ENCODE measurements around the gene LCNL1. TPM values are rescaled to one million over a fixed set of nuclear protein-coding genes. Genes with fewer than 3 reads are reported as not detected.

LCNL1 gene
- total and polyA plus RNA-seq, 12 donors: 0.06 to 10.5 (median 0.78) TPM; not detected in 2

DNA sequence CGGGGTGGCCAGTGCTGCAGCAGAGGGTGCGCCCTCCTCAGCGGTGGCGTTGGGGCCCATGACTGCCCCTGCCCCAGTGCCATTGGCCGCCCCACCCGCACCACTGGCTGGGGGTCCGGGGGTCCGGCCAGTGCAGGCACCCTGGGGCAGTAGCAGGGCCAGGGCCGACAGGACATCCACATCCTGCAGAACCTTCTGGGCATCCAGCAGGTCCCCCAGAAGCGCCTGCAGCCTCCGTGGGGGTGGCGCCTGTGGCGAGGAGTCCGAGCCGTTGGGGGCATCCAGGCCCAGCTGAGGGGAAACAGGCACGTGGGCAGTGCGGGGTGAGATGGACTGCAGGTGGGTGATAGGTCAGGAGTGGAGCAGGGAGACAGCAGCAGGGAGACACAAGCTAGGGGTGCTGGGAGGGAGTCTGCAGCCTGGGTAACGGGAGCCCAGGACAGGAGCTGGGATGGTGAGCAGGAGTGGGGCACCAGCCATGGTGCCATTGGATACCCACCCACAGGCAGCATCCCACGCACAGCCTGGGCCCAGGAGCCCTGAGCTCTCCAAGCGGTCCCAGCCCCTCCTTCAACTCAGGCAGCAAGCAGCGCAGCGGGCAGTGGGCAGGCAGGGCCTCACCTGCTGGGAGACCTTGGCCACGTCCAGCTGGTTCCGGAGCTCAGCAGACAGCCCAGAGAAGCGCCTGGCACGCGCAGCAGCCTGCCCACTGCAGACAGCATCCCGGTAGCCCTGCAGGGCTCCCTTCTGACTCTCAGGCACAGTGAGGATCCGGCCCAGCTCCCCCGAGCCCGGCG is 38.2 kb downstream of the LCNL1 start:
- WGBS, 4 donors: 89 to 96% (median 95%) methylated on average over 14 to 32 of the region's 32 CpGs
- Histone ChIP-seq H3K9me3 (replicated peaks in 1 of 3) (no peaks in the 10 kb centered on the region), H3K27ac (no peak overlapping the region), H3K36me3 (replicated peaks in 1 of 2) (peaks cover 0 to 20% of the 10 kb centered on the region in 2 donors), H3K4me1 (replicated peaks in 1 of 2) (no peaks in the 10 kb centered on the region), H3K27me3 (no peaks in the 10 kb centered on the region), H3K4me3 (no peak overlapping the region)
- TF ChIP-seq, protein P1, sequence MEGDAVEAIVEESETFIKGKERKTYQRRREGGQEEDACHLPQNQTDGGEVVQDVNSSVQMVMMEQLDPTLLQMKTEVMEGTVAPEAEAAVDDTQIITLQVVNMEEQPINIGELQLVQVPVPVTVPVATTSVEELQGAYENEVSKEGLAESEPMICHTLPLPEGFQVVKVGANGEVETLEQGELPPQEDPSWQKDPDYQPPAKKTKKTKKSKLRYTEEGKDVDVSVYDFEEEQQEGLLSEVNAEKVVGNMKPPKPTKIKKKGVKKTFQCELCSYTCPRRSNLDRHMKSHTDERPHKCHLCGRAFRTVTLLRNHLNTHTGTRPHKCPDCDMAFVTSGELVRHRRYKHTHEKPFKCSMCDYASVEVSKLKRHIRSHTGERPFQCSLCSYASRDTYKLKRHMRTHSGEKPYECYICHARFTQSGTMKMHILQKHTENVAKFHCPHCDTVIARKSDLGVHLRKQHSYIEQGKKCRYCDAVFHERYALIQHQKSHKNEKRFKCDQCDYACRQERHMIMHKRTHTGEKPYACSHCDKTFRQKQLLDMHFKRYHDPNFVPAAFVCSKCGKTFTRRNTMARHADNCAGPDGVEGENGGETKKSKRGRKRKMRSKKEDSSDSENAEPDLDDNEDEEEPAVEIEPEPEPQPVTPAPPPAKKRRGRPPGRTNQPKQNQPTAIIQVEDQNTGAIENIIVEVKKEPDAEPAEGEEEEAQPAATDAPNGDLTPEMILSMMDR (IDR thresholded peaks at IDR 0.05): no peak
- TF ChIP-seq POLR2A (IDR thresholded peaks at IDR 0.05): no peak
- intact Hi-C loops (cut with DNase I): loop anchor here in 1 of 2 donors (5.0 kb wide), 1 partner anchor 64 kb away; no protein-coding TSS in a partner anchor
- no peak for DNase-seq

DNA sequence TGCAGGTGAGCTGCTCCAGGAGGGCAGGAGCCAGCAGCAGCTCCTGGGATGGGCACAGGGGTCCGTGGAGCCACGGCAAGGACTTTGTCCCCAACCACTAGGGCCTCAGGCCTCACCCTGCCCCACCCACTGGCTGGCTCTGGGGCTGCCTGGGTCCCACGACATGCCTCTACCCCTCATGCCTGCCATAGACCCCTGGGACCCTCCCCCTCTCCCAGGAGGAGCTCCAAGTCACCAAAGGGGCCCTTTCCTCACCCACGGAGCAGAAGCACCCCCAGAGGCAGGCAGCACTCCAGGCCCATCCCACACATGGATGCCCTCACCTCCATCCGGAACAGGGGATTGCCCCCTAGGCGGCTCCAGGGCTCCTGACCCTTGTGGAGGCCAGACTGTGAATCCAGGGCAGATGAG is 38.8 kb downstream of the LCNL1 start:
- no peaks in the 10 kb centered on the region for H3K27me3 ChIP-seq
- no peaks in the 10 kb centered on the region for H3K4me1 ChIP-seq (replicated peaks in 1 of 2)
- TF ChIP-seq POLR2A (IDR thresholded peaks at IDR 0.05): no peak
- TF ChIP-seq, protein P1 (IDR thresholded peaks at IDR 0.05): no peak
- H3K9me3 ChIP-seq (replicated peaks in 1 of 3): no peaks in the 10 kb centered on the region
- H3K36me3 ChIP-seq (replicated peaks in 1 of 2): peaks cover 0 to 14% of the 10 kb centered on the region in 2 donors
- no peak overlapping the region for H3K4me3 ChIP-seq
- 86 to 89% (median 88%) methylated on average over 2 to 6 of the region's 6 CpGs; no CpG with 5 or more reads in 1 of the 4 donors for WGBS, 4 donors
- H3K27ac ChIP-seq: no peak overlapping the region
- intact Hi-C loops (cut with DNase I): loop anchor here in 1 of 2 donors (5.0 kb wide), 1 partner anchor 64 kb away; no protein-coding TSS in a partner anchor
- DNase-seq: no peak

DNA sequence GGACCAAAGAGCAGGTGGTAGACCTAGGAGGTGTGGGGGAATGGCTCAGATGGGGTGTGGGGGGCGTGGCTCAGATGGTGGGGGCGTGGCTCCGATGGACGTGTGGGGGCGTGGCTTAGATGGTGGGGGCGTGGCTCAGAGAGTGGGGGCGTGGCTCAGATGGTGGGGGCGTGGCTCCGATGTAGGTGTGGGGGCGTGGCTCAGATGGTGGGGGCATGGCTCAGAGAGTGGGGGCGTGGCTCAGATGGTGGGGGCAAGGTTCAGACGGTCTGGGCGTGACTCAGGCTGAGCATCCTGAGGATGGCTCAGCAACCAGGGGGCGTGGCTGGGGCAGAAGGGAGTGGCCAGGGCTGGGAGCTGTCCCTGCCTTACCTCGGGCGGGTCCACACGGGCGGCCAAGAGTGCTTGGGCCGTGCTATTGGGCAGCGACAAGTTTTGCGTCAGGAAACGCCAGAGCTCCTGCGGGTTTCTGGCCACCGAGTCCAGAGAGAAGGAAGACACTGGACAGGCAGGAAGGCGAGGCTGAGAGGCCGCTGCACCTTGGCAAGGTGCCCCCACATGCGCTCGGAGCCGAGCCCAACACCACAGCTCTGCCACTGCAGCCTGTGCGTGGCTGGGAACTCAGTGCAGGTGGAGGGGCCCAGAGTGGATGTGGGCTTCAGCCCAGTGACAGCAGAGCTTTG is 39.3 kb downstream of the LCNL1 start:
- Histone ChIP-seq H3K4me1 (replicated peaks in 1 of 2) (peaks cover 0 to 5% of the 10 kb centered on the region in 2 donors), H3K4me3 (no peak overlapping the region), H3K27ac (peak overlapping the region in 1 of 5 donors; percentile 22), H3K36me3 (replicated peaks in 1 of 2) (peaks cover 0 to 9% of the 10 kb centered on the region in 2 donors), H3K27me3 (no peaks in the 10 kb centered on the region), H3K9me3 (replicated peaks in 1 of 3) (no peaks in the 10 kb centered on the region)
- peak; percentile 62 to 92 (median 90) for DNase-seq
- intact Hi-C loops (cut with DNase I): loop anchor here in 1 of 2 donors (5.0 kb wide), 1 partner anchor 65 kb away; no protein-coding TSS in a partner anchor
- TF ChIP-seq, protein P1 (IDR thresholded peaks at IDR 0.05): no peak
- TF ChIP-seq POLR2A (IDR thresholded peaks at IDR 0.05): no peak
- WGBS, 4 donors: 45 to 53% (median 51%) methylated on average over 20 to 30 of the region's 30 CpGs

DNA sequence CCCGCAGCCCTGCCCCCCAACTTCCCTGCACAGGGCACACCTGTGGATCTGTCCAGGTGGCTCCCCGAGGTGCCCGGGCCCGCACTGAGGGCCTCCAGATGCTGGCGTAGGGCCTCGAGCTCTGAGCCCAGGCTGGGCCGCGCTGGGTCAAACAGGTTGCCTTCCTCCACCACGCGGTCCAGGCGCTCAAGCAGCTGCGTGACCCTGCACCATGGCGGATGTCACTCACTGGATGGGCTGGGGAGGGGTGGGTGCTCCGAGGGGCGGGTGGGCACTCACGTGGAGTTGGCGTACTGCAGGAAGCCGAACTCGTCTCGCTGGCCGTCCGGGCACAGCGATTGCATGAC is 39.8 kb downstream of the LCNL1 start:
- peak overlapping the region in 1 of 5 donors; percentile 22 for H3K27ac ChIP-seq
- DNase-seq: no peak
- H3K27me3 ChIP-seq: no peaks in the 10 kb centered on the region
- 85 to 94% (median 92%) methylated on average over 10 to 23 of the region's 23 CpGs for WGBS, 4 donors
- H3K36me3 ChIP-seq (replicated peaks in 1 of 2): peaks cover 0 to 4% of the 10 kb centered on the region in 2 donors
- H3K4me3 ChIP-seq: no peak overlapping the region
- no peak for TF ChIP-seq POLR2A (IDR thresholded peaks at IDR 0.05)
- TF ChIP-seq, protein P1 (IDR thresholded peaks at IDR 0.05): no peak
- H3K9me3 ChIP-seq (replicated peaks in 1 of 3): no peaks in the 10 kb centered on the region
- H3K4me1 ChIP-seq (replicated peaks in 1 of 2): peaks cover 0 to 10% of the 10 kb centered on the region in 2 donors
- intact Hi-C loops (cut with DNase I): loop anchor here in 1 of 2 donors (5.0 kb wide), 1 partner anchor 65 kb away; no protein-coding TSS in a partner anchor
